Hematopoietic multipotent progenitor cell treated with erythropoietin and hydrocortisone succinate and interleukin-3 and kit ligand, for 4 days (in vitro differentiated cells): ENCODE measurements around the gene ADRA2B.
"Not testable (repeated sequence)": the region's sequence is repeated elsewhere in the genome, so short reads cannot be mapped to it uniquely, and the experiment has no call there.

ENCODE experiments used
- DNase-seq: peaks from one replicate; pipeline ENCODE4 v3.0.0-alpha.2; 2015

The ADRA2B gene

DNA sequence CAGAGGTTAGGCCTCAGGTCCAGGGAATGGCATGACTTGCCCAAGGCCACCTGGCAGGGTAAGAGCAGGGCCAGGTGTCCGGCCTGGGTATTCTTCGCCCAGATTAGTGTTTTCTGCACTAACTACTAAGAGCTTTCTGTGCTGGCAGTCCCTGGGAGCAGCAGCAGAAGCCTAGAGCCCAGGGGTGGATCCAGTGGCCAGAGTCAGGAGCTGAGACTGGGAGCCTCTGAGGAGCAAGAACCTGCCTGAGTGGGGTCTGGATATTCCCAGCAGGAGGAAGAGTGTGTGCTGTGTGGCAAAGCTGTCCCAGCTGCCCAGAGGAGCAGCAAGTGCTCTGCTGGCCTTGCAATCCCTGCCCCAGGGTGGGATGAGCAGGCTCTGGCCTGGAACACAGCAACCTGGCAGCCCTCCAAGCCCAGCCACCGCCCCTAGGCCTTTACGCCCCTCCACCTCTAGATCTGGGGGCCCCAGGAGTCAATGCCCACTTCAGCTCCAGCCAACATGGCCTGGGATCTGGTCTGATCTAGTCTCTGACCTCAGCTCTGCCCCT, 50.9 kb downstream of the ADRA2B start:
- DNase-seq: no peak

DNA sequence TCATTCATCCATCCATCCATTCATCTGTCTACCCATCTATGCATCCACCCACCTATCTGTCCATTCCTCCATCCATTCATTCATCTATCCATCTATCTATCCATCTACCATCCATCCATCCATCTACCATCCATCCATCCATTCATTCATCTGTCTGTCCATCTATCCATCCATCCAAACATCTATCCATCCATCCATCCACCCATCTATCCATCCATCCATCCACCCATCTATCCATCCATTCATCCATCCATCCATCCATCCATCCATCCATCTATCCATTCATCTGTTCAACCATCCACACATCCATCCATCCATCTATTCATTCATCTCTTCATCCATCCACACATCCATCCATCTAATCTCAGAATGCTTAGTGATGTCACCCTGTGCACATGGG, 51.6 kb downstream of the ADRA2B start:
- DNase-seq: not testable (repeated sequence)

DNA sequence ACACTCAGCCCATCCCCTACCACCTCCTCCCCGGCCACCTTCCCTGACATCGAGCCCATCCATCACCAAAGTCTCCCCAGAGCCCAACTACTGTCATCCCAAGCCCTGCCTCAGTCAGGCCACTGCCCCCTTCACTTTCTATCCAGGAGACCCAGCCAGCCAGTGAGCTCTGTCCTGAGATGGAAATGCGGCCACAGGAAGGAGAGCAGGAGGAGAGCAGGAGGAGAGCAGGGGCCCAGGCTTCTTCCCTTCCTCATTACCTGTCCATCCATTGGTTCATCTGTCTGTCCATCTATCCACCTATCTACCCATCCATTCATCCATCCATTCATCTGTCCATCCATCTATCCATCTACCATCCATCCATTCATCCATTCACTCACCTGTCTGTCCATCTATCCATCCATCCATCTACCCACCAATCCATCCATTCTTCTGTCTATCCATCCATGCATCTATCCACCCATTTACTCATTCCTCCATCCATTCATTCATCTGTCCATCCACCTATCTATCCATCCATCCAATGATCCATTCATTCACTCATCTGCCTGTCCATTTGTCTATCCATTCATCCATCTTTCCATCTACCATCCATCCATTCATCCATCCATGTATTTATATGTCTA, 52.2 kb downstream of the ADRA2B start:
- not testable (repeated sequence) for DNase-seq

DNA sequence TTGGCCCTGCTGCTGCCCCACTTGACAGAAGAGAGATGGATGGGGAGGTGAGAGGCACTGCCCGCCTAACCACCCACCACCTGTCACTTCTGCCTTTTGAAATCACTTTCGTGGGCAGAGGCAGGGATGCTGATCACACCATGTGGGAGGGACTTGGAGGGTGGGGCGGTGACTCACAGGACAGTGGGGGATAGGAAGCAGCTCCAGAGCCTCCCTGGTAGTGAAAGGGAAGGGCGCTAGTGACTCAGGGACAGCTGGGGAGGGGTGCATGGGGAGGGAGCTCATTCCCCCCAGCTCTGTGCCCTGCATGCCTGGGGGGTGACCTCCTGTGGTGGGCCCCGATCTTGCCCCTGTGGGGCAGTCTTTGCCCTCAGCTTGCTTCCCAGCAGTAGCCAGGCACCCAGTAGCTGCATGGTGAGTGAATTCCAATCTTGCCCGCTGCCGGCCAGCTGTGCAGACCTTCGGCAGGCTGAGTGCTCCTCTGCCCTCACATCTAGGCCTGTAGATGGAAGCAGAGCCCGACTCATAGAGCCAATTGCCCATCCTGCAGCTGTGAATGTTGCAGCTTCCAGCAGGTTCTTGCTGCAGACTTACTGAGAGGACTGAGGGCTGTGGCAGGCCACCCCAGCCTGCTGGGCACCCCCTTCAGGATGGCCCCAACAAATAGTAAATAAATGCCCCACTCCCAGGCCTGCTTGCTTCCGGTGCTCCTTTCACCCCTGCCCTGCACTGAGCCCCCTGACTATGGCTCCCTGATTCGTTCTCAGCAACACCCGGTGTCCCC, 53.1 kb downstream of the ADRA2B start:
- DNase-seq: peak; percentile 38
